Prostate gland (tissue), 2 donors: ENCODE measurements around the gene SRGAP2C.
"Not testable (repeated sequence)": the region's sequence is repeated elsewhere in the genome, so short reads cannot be mapped to it uniquely, and the experiment has no call there.

ENCODE experiments used
- POLR2A ChIP-seq: fragments of 450-650 bp; IDR thresholded peaks from one replicate; pipeline ENCODE4 v1.6.1; 2016; ENCODE audit warnings: antibody characterized with exemption, mild to moderate bottlenecking
- POLR2AphosphoS5 ChIP-seq: sonication (generic); formaldehyde crosslinking; IDR thresholded peaks from one replicate; pipeline ENCODE4 v1.6.1; 2017; ENCODE audit warnings: antibody characterized with exemption
- TF ChIP-seq, protein P1 (sequence below), 4 experiments: fragments of 200-600 bp in 2 of 4; fragments of 450-650 bp in 2 of 4; sonication (generic) in 2 of 4; IDR thresholded peaks; 1 replicate in 3 of 4; 2 replicates in 1 of 4; pipeline ENCODE4 v1.5.1; 2016 to 2019; ENCODE audit warnings: antibody characterized with exemption in 4 of 4, mild to moderate bottlenecking in 2 of 4, moderate library complexity in 2 of 4

DNA sequence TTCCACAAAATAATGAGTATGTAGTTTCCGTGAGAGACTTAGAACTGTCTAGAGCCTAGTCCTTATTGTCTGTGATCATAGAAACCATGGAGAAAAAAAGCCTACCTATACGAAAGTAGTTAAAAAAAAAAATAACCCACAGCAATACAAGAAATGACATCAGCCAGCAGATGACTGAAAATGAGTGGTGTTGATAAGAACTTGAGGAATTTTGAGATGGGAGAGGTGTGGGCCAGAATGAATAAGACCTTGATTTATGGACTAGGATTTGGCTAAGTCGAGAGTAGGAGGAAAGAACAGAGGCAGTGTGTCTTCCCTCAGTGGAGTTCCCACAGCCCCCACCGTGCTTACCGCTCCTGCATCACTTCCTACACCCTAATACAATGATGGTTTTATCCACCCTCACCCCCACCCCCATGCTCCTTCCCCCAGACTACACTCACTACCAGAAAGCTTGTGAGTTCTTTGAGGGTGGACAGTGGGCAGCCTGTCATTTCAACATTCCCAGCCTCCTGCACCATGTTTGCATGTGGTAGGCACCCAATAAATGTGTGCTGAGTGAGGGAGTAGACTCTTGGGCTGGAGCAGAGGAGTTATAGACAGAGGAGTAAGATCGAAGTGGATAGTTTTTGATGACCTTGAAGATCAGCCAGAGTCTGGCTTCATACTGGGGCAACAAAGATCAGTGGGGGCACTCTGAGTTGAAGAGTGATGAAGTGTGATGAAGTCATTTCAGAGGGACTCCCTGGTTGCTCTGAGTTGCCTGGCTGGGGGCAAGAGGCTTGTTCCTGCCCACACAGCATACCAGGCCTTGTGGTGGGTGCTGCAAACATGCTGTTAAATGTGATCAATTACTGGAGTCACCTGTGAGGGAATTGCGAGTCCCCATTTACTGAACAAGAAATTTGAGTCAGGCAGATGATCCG is 21.3 kb downstream of the SRGAP2C start:
- not testable (repeated sequence) for TF ChIP-seq POLR2AphosphoS5, POLR2A
- TF ChIP-seq, protein P1, sequence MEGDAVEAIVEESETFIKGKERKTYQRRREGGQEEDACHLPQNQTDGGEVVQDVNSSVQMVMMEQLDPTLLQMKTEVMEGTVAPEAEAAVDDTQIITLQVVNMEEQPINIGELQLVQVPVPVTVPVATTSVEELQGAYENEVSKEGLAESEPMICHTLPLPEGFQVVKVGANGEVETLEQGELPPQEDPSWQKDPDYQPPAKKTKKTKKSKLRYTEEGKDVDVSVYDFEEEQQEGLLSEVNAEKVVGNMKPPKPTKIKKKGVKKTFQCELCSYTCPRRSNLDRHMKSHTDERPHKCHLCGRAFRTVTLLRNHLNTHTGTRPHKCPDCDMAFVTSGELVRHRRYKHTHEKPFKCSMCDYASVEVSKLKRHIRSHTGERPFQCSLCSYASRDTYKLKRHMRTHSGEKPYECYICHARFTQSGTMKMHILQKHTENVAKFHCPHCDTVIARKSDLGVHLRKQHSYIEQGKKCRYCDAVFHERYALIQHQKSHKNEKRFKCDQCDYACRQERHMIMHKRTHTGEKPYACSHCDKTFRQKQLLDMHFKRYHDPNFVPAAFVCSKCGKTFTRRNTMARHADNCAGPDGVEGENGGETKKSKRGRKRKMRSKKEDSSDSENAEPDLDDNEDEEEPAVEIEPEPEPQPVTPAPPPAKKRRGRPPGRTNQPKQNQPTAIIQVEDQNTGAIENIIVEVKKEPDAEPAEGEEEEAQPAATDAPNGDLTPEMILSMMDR (IDR thresholded peaks at IDR 0.05): not testable (repeated sequence)
